H1 (cell line): Measurements from ENCODE around the gene ZFP57. TPM values are rescaled to one million over a fixed set of nuclear protein-coding genes. Genes with fewer than 3 reads are reported as not detected.
A peak's percentile ranks its signal among the peaks of the same experiment; 100 is the strongest.

ENCODE experiments used
- CTCF ChIA-PET: fragments of 300-600 bp; sonication (Branson Sonifier 250); formaldehyde crosslinking; loops from one replicate; lab custom pipeline; 2021; ENCODE audit not compliant: partially characterized antibody; lab: Charles Lee
- POLR2A ChIA-PET: fragments of 300-600 bp; sonication (Branson Sonifier 250); formaldehyde crosslinking; loops from one replicate; lab custom pipeline; 2021; ENCODE audit warnings: inconsistent platforms; ENCODE audit not compliant: partially characterized antibody; lab: Charles Lee
- DNase-seq, 2 experiments: peaks; one replicate each; pipeline versions ENCODE4 v3.0.0 to v3.0.0-alpha.2; 2010 to 2022; ENCODE audit warnings: low spot score in 2 of 2, low read depth in 1 of 2, mixed read lengths in 1 of 2
- FAIRE-seq: peaks from 2 replicates; lab custom pipeline; 2011; peaks lifted over from hg19 to GRCh38; lab: Jason Lieb, UNC
- H2AFZ ChIP-seq: 2 replicates; pipeline ENCODE4 v1.8.1; 2012; ENCODE audit warnings: low read length, inconsistent platforms
- H2AK5ac ChIP-seq: 2 replicates; pipeline ENCODE4 v1.6.1; 2013; ENCODE audit warnings: low read depth, low read length
- H2BK120ac ChIP-seq: replicated peaks from 2 replicates; pipeline ENCODE3; 2013; ENCODE audit warnings: low read depth, low read length, inconsistent platforms
- H2BK12ac ChIP-seq: 2 replicates; pipeline ENCODE4 v1.6.1; 2013; ENCODE audit warnings: low read depth, low read length
- H2BK15ac ChIP-seq: 2 replicates; pipeline ENCODE4 v1.6.1; 2013; ENCODE audit warnings: low read length
- H2BK20ac ChIP-seq: 2 replicates; pipeline ENCODE4 v1.6.1; 2013; ENCODE audit warnings: low read length
- H2BK5ac ChIP-seq: 2 replicates; pipeline ENCODE4 v1.6.1; 2013; ENCODE audit warnings: low read depth, low read length
- H3K14ac ChIP-seq: 2 replicates; pipeline ENCODE4 v1.6.1; 2013; ENCODE audit warnings: inconsistent platforms; ENCODE audit not compliant: insufficient read length
- H3K18ac ChIP-seq: 2 replicates; pipeline ENCODE4 v1.6.1; 2013; ENCODE audit warnings: low read length; ENCODE audit errors: extremely low read depth
- H3K23ac ChIP-seq: 2 replicates; pipeline ENCODE4 v1.6.1; 2013; ENCODE audit warnings: inconsistent platforms; ENCODE audit not compliant: insufficient read length
- H3K23me2 ChIP-seq: 2 replicates; pipeline ENCODE4 v1.6.1; 2013; ENCODE audit warnings: low read depth, low read length
- H3K27ac ChIP-seq: 2 replicates; pipeline ENCODE4 v1.6.1; 2011; ENCODE audit warnings: low read depth, low read length, inconsistent platforms
- H3K27me3 ChIP-seq, 4 experiments: replicated peaks in 1 of 4; 1 replicate in 1 of 4; 2 replicates in 3 of 4; pipeline versions ENCODE4 v1.6.1 to v1.8.1; 2011 to 2013; ENCODE audit warnings: low read length in 3 of 4, mild to moderate bottlenecking in 3 of 4, inconsistent platforms in 2 of 4, mixed read lengths in 2 of 4, moderate library complexity in 1 of 4; ENCODE audit not compliant: control insufficient read depth in 3 of 4, insufficient read depth in 3 of 4; ENCODE audit errors: extremely low read depth in 1 of 4
- H3K36me3 ChIP-seq, 4 experiments: 2 replicates each; pipeline versions ENCODE4 v1.6.1 to v1.8.1; 2011 to 2013; ENCODE audit warnings: mild to moderate bottlenecking in 4 of 4, low read length in 3 of 4, moderate library complexity in 2 of 4, control low read depth in 1 of 4, inconsistent platforms in 1 of 4; ENCODE audit not compliant: insufficient read depth in 4 of 4, control insufficient read depth in 2 of 4
- H3K4ac ChIP-seq: replicated peaks from 2 replicates; pipeline ENCODE3; 2013; ENCODE audit warnings: low read length, low read depth, mixed read lengths, inconsistent platforms; ENCODE audit not compliant: insufficient read length
- H3K4me1 ChIP-seq, 4 experiments: replicated peaks in 1 of 4; 1 replicate in 1 of 4; 2 replicates in 3 of 4; pipeline versions ENCODE4 v1.6.1 to v1.8.1; 2011 to 2013; ENCODE audit warnings: low read length in 3 of 4, inconsistent platforms in 2 of 4, mixed read lengths in 1 of 4; ENCODE audit not compliant: insufficient read depth in 4 of 4, control insufficient read depth in 3 of 4
- H3K4me2 ChIP-seq, 2 experiments: 2 replicates each; pipeline versions ENCODE4 v1.6.1 to v1.8.1; 2011 to 2013; ENCODE audit warnings: low read depth in 2 of 2, low read length in 2 of 2, control low read depth in 1 of 2, inconsistent platforms in 1 of 2, mild to moderate bottlenecking in 1 of 2; ENCODE audit not compliant: insufficient read depth in 1 of 2
- H3K4me3 ChIP-seq, 4 experiments: fragments of 200-600, 300-600 bp in 1 of 4; sonication (generic), shearing (Covaris generic), sonication (Bioruptor Twin) in 1 of 4; 2 replicates each; pipeline versions ENCODE4 v1.5.1 to v1.8.1; 2011 to 2016; ENCODE audit warnings: low read length in 4 of 4, low read depth in 3 of 4, control low read depth in 2 of 4, inconsistent platforms in 2 of 4, mild to moderate bottlenecking in 2 of 4, mixed read lengths in 1 of 4, moderate library complexity in 1 of 4; ENCODE audit not compliant: insufficient read depth in 2 of 4; ENCODE audit errors: extremely low read depth in 1 of 4
- H3K56ac ChIP-seq: replicated peaks from 2 replicates; pipeline ENCODE3; 2013; ENCODE audit warnings: low read depth, mild to moderate bottlenecking, mixed read lengths, low read length, inconsistent platforms; ENCODE audit not compliant: insufficient read length
- H3K79me1 ChIP-seq: 2 replicates; pipeline ENCODE4 v1.6.1; 2013; ENCODE audit warnings: low read depth, low read length, control low read depth
- H3K79me2 ChIP-seq, 2 experiments: 2 replicates each; pipeline versions ENCODE4 v1.6.1 to v1.8.1; 2012 to 2013; ENCODE audit warnings: low read length in 2 of 2, mild to moderate bottlenecking in 2 of 2, inconsistent platforms in 1 of 2; ENCODE audit not compliant: insufficient read depth in 2 of 2, control insufficient read depth in 1 of 2
- H3K9ac ChIP-seq, 4 experiments: replicated peaks in 1 of 4; 1 replicate in 1 of 4; 2 replicates in 3 of 4; pipeline versions ENCODE4 v1.6.1 to v1.8.1; 2011 to 2013; ENCODE audit warnings: low read depth in 3 of 4, low read length in 3 of 4, control low read depth in 2 of 4, mild to moderate bottlenecking in 2 of 4, moderate library complexity in 2 of 4, inconsistent platforms in 1 of 4; ENCODE audit errors: extremely low read depth in 1 of 4
- H3K9me3 ChIP-seq, 2 experiments: 2 replicates each; pipeline versions ENCODE4 v1.6.1 to v1.8.1; 2012 to 2013; ENCODE audit warnings: mild to moderate bottlenecking in 2 of 2, moderate library complexity in 2 of 2, control low read depth in 1 of 2, inconsistent platforms in 1 of 2, low read depth in 1 of 2, low read length in 1 of 2, mixed read lengths in 1 of 2; ENCODE audit not compliant: insufficient read depth in 2 of 2
- H4K20me1 ChIP-seq, 2 experiments: replicated peaks in 1 of 2; 2 replicates each; pipeline versions ENCODE3 to v1.8.1; 2011 to 2013; ENCODE audit warnings: inconsistent platforms in 2 of 2, low read length in 2 of 2, mild to moderate bottlenecking in 1 of 2; ENCODE audit not compliant: insufficient read depth in 2 of 2, control insufficient read depth in 1 of 2
- H4K5ac ChIP-seq: 2 replicates; pipeline ENCODE4 v1.6.1; 2013; ENCODE audit warnings: low read length, low read depth, mixed read lengths, inconsistent platforms; ENCODE audit not compliant: insufficient read length
- H4K8ac ChIP-seq: 2 replicates; pipeline ENCODE4 v1.8.0; 2013; ENCODE audit warnings: mild to moderate bottlenecking, moderate library complexity, low read length, inconsistent platforms; ENCODE audit not compliant: insufficient read depth; ENCODE audit errors: extremely low read depth
- H4K91ac ChIP-seq: replicated peaks from 2 replicates; pipeline ENCODE3; 2013; ENCODE audit warnings: low read length, mixed read lengths, inconsistent platforms; ENCODE audit not compliant: insufficient read length
- EGR1 ChIP-seq: IDR thresholded peaks from 2 replicates; pipeline ENCODE4 v1.6.1; 2011; ENCODE audit warnings: low read depth, low read length, borderline replicate concordance
- HDAC2 ChIP-seq, 2 experiments: fragments of 300-600 bp in 1 of 2; sonication (generic) in 1 of 2; IDR thresholded peaks; 2 replicates each; pipeline ENCODE4 v1.6.1; 2011 to 2012; ENCODE audit warnings: low read depth in 2 of 2, low read length in 2 of 2, mild to moderate bottlenecking in 2 of 2, moderate library complexity in 2 of 2, borderline replicate concordance in 1 of 2, inconsistent platforms in 1 of 2
- JUND ChIP-seq: IDR thresholded peaks from 2 replicates; pipeline ENCODE4 v1.6.1; 2011; ENCODE audit warnings: mild to moderate bottlenecking, improper control_type of control experiment, low read length
- PHF8 ChIP-seq: fragments of 200-600 bp; sonication (generic); conservative IDR thresholded peaks from 2 replicates; pipeline ENCODE4 v1.7.1; 2012; ENCODE audit warnings: low read depth, mild to moderate bottlenecking, inconsistent platforms, low read length, moderate library complexity
- RAD21 ChIP-seq, 2 experiments: IDR thresholded peaks in 1 of 2; conservative IDR thresholded peaks in 1 of 2; 2 replicates each; pipeline ENCODE4 v1.6.1; 2011; ENCODE audit warnings: low read depth in 2 of 2, low read length in 2 of 2, improper control_type of control experiment in 1 of 2, inconsistent platforms in 1 of 2, mild to moderate bottlenecking in 1 of 2, moderate library complexity in 1 of 2
- RFX5 ChIP-seq: IDR thresholded peaks from 2 replicates; pipeline ENCODE4 v1.6.1; 2011; ENCODE audit warnings: low read depth, low read length, improper control_type of control experiment, borderline replicate concordance
- SIX5 ChIP-seq: IDR thresholded peaks from 2 replicates; pipeline ENCODE4 v1.6.1; 2011; ENCODE audit warnings: mild to moderate bottlenecking, low read depth, low read length
- SRF ChIP-seq: IDR thresholded peaks from 2 replicates; pipeline ENCODE4 v1.6.1; 2011; ENCODE audit warnings: mild to moderate bottlenecking, low read depth, low read length, moderate library complexity
- TCF12 ChIP-seq: IDR thresholded peaks from 2 replicates; pipeline ENCODE4 v1.6.1; 2011; ENCODE audit warnings: low read depth, mild to moderate bottlenecking, low read length
- YY1 ChIP-seq: IDR thresholded peaks from 2 replicates; pipeline ENCODE4 v1.6.1; 2011; ENCODE audit warnings: low read depth, mild to moderate bottlenecking, low read length
- WGBS, 2 experiments: shearing (Covaris generic) in 1 of 2; methylation state at CpG; one replicate each; pipeline versions ENCODE4 v1.1.6 to v1.1.7; 2013 to 2015; ENCODE audit warnings: low lambda C conversion rate in 2 of 2, mixed read lengths in 2 of 2, inconsistent platforms in 1 of 2, low coverage in 1 of 2, missing lambda C conversion rate in 1 of 2; ENCODE audit not compliant: insufficient replicate concordance in 2 of 2, insufficient coverage in 1 of 2, insufficient read length in 1 of 2; ENCODE audit errors: extremely low coverage in 1 of 2, missing lambda C conversion rate in 1 of 2; 5-methylcytosine and 5-hydroxymethylcytosine counted together
- polyA plus RNA-seq, 7 experiments: library from polyadenylated mRNA; depleted of rRNA in 3 of 7; stranded (reverse) in 5 of 7; unstranded in 2 of 7; fragments of >200 nt in 5 of 7; fragments of 200-250 nt in 2 of 7; gene quantifications; 1 replicate in 5 of 7; 2 replicates in 1 of 7; 4 replicates in 1 of 7; pipeline versions ENCODE4 v1.2.1 to v1.2.3, GENCODE V29; 2011 to 2013; ENCODE audit warnings: missing spikeins in 2 of 7, mixed read lengths in 2 of 7
- total RNA-seq: library from RNA; stranded (reverse); fragmentation: NEBNext Ultra II Directional; extraction: Animal tissue kit (Norgen Biotek cat#: 25700); gene quantifications from 2 replicates; pipeline ENCODE4 v1.2.1, GENCODE V29; 2021

Gene ZFP57
- total and polyA plus RNA-seq, 2 of the 8 experiments (the other 6 are each of a cell fraction or from before 2014, with no cell fraction given): 0.85 to 1.2 TPM

- H3K23ac ChIP-seq: no peak overlapping the region
- H3K4me1 ChIP-seq: peaks cover 0 to 3% (median 2%) of the 10 kb centered on the region in 4 experiments; a peak in 5 of 7 replicates
- no peak overlapping the region for H3K4ac ChIP-seq
- no peak overlapping the region; the same call in 1 of the 2 replicates for H3K18ac ChIP-seq
- H2BK15ac ChIP-seq: no peak overlapping the region
- no peak overlapping the region for H3K4me2 ChIP-seq
- no peaks in the 10 kb centered on the region for H3K23me2 ChIP-seq
- no peak overlapping the region for H2BK120ac ChIP-seq
- peak overlapping the region; percentile 53; the same call in 1 of the 2 replicates for H2AK5ac ChIP-seq
- no peaks in the 10 kb centered on the region for H3K79me1 ChIP-seq
- H2BK12ac ChIP-seq: peak overlapping the region; percentile 81; the same call in 1 of the 2 replicates
- POLR2A ChIA-PET: interaction anchor here (0.7 to 2.3 kb wide), 9 partner anchors 19 to 63 kb away, joined by 3 to 12 read pairs (median 3); partner anchors contain the start of gene GABBR1
- H3K9me3 ChIP-seq: no peaks in the 10 kb centered on the region; a peak in 1 of 4 replicates
- H2BK5ac ChIP-seq: peak overlapping the region; percentile 66; the same call in 1 of the 2 replicates
- FAIRE-seq: peak; percentile 92
- H2BK20ac ChIP-seq: peak overlapping the region; percentile 90
- H3K27me3 ChIP-seq: no peaks in the 10 kb centered on the region
- no peak overlapping the region for H3K9ac ChIP-seq
- H3K27ac ChIP-seq: no peak overlapping the region
- H3K79me2 ChIP-seq: no peaks in the 10 kb centered on the region
- H3K36me3 ChIP-seq: no peaks in the 10 kb centered on the region
- H3K14ac ChIP-seq: no peak overlapping the region
- CTCF ChIA-PET: interaction anchor here (0.6 to 14.7 kb wide), 51 partner anchors 9 to 782 kb away, joined by 3 to 523 read pairs (median 5); partner anchors contain the start of genes GABBR1, MOG and OR2H2
- H4K20me1 ChIP-seq: no peaks in the 10 kb centered on the region
- no peak overlapping the region for H4K5ac ChIP-seq
- WGBS, 2 experiments: 69% methylated on average over 10 of the region's 10 CpGs; no CpG with 5 or more reads in 1 of the 2 experiments
- peak in 1 of 2 experiments; percentile 66 for DNase-seq
- H4K91ac ChIP-seq: no peak overlapping the region
- H4K8ac ChIP-seq: no peak overlapping the region
- H2AFZ ChIP-seq: peak overlapping the region; percentile 92; the same call in 1 of the 2 replicates
- H3K56ac ChIP-seq: no peak overlapping the region
- no peak overlapping the region for H3K4me3 ChIP-seq
- TF ChIP-seq SIX5: no peak
- no peak for TF ChIP-seq SRF
- TF ChIP-seq HDAC2 (IDR thresholded peaks at IDR 0.05; ENCODE audit: borderline replicate concordance in 1 of 2, low read depth in 2 of 2, low read length in 2 of 2): 0 out of 4 replicates have a peak, but pooled peaks of 1 of the 2 experiments have one; percentile 13
- TF ChIP-seq TCF12: no peak
- peak; percentile 27; the same call in 1 of the 2 replicates for TF ChIP-seq RFX5
- no peak for TF ChIP-seq PHF8
- no peak for TF ChIP-seq EGR1
- no peak for TF ChIP-seq JUND
- TF ChIP-seq RAD21 (IDR thresholded peaks at IDR 0.05 in 1 of 2, conservative IDR thresholded peaks at IDR 0.05 in 1 of 2; ENCODE audit: low read depth in 2 of 2, low read length in 2 of 2): peak; percentile 45 to 69
- TF ChIP-seq YY1: no peak
These were observed 15.5 kb upstream of the ZFP57 start for GRCh38 chr6:29696147-29697125.
